ENCODE data around the gene TRAF3. TPM values are rescaled to one million over a fixed set of nuclear protein-coding genes. Genes with fewer than 3 reads are reported as not detected.

TRAF3 gene
- total and polyA plus RNA-seq, 12 donors: 2.3 to 15.6 (median 10.2) TPM

- WGBS, 2 donors: 95 to 98% methylated on average over 15 of the region's 15 CpGs
- Histone ChIP-seq H3K4me3 (no peak overlapping the region), H3K4me1 (peaks cover 0 to 11% (median 4%) of the 10 kb centered on the region in 9 donors), H3K36me3 (peaks cover 7 to 95% (median 72%) of the 10 kb centered on the region in 9 donors), H3K9me3 (no peaks in the 10 kb centered on the region), H3K27ac (no peak overlapping the region), H3K27me3 (no peaks in the 10 kb centered on the region)
- no peak for ATAC-seq
- DNase-seq: no peak
- TF ChIP-seq CTCF (IDR thresholded peaks at IDR 0.05): no peak
- intact Hi-C loops (cut with DNase I): loop anchor here in 1 of 10 donors (5.0 kb wide), 1 partner anchor 1958 kb away; no protein-coding TSS in a partner anchor
These were observed 166.7 kb downstream of the TRAF3 start for GRCh38 chr14:102943979-102944378.

GRCh38 chr14:102944448-102945330 is 167.4 kb downstream of the TRAF3 start:
- DNase-seq: no peak

DNA sequence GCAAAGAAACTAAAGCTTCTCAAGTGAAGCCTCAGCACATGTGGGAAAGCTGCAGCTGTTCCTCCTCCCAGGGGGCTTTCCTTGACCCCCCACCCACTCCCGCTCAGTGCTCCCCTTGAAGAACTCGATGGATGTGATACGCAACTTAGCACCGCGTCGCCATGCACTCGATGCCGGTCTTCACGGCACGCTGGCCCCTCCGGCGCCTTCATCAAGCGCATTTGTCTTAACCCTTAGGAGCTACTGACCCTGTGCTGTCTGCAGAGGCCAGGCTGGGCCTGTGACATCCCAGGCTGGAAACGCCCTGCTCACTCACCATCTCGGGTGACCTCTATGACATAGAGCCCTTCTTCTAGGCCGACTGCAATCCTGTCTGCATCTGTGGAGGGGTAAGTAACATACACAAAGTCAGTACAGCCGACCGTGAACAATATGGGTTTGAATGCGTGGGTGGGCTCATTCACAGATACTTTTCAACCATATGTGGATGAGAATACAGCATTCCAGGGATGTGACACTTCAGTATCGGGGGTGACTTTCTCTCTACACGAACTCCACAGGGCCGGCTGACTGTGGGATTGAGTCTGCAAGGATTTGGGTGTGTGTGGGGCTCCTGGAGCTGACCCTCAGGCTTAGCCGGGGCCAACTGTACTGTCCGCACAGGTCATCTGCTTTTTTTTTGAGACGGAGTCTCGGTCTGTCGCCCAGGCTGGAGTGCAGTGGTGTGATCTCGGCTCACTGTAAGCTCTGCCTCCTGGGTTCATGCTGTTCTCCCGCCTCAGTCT is 168.3 kb downstream of the TRAF3 start:
- H3K27me3 ChIP-seq: no peaks in the 10 kb centered on the region
- H3K4me1 ChIP-seq: peaks cover 3 to 27% (median 9%) of the 10 kb centered on the region in 9 donors
- H3K36me3 ChIP-seq: peaks cover 4 to 95% (median 77%) of the 10 kb centered on the region in 9 donors
- H3K4me3 ChIP-seq: no peak overlapping the region
- H3K9me3 ChIP-seq: no peaks in the 10 kb centered on the region
- H3K27ac ChIP-seq: no peak overlapping the region
- intact Hi-C loops (cut with DNase I): no loop called here
- DNase-seq (no peak), ATAC-seq (no peak)
- WGBS, 2 donors: 91 to 92% methylated on average over 29 of the region's 29 CpGs
- no peak for TF ChIP-seq CTCF (IDR thresholded peaks at IDR 0.05)

More at GRCh38 chr14:102944448-102945330, 167.4 kb downstream of the TRAF3 start:
- intact Hi-C loops (cut with DNase I): loop anchor here in 1 of 10 donors (5.0 kb wide), 1 partner anchor 1958 kb away; no protein-coding TSS in a partner anchor
- H3K36me3 ChIP-seq: peaks cover 4 to 95% (median 72%) of the 10 kb centered on the region in 9 donors
- WGBS, 2 donors: 92 to 95% methylated on average over 36 of the region's 36 CpGs
- H3K4me3 ChIP-seq: no peak overlapping the region
- peaks cover 3 to 18% (median 9%) of the 10 kb centered on the region in 9 donors for H3K4me1 ChIP-seq
- ATAC-seq: peak in 1 of 8 donors; percentile 9
- H3K9me3 ChIP-seq: no peaks in the 10 kb centered on the region
- no peaks in the 10 kb centered on the region for H3K27me3 ChIP-seq
- H3K27ac ChIP-seq: no peak overlapping the region
- TF ChIP-seq CTCF (IDR thresholded peaks at IDR 0.05): no peak
